GM23338 (cell line): ENCODE data around the gene ZNF438. TPM values are rescaled to one million over a fixed set of nuclear protein-coding genes. Genes with fewer than 3 reads are reported as not detected.
"Not testable (repeated sequence)": the region's sequence is repeated elsewhere in the genome, so short reads cannot be mapped to it uniquely, and the experiment has no call there.

Source experiments
- ATAC-seq: fragments of 200-7000 bp; cut with Tn5 transposase; 3 replicates; pipeline ENCODE4 v1.9.1; 2020
- DNase-seq: peaks from one replicate; pipeline ENCODE4 v3.0.0-alpha.2; 2015; ENCODE audit warnings: low spot score
- H2AFZ ChIP-seq: fragments of 200-600 bp; sonication (generic); 2 replicates; pipeline ENCODE4 v1.8.0; 2016; ENCODE audit warnings: antibody characterized with exemption, mild to moderate bottlenecking, moderate library complexity
- H3F3A ChIP-seq: fragments of 200-600 bp; sonication (generic); replicated peaks from 2 replicates; pipeline ENCODE4 v1.8.0; 2017; ENCODE audit warnings: antibody characterized with exemption, mixed run types, low read depth
- H3K27ac ChIP-seq: fragments of 200-600 bp; sonication (generic); 2 replicates; pipeline ENCODE4 v1.6.1; 2016; ENCODE audit warnings: low read depth
- H3K27me3 ChIP-seq: fragments of 200-600 bp; sonication (generic); 2 replicates; pipeline ENCODE4 v1.8.0; 2016; ENCODE audit warnings: mild to moderate bottlenecking, mixed run types, moderate library complexity; ENCODE audit not compliant: insufficient read depth
- H3K36me3 ChIP-seq: fragments of 200-600 bp; sonication (generic); 2 replicates; pipeline ENCODE4 v1.8.0; 2016; ENCODE audit warnings: mild to moderate bottlenecking; ENCODE audit not compliant: insufficient read depth
- H3K4me1 ChIP-seq: fragments of 200-600 bp; sonication (generic); 2 replicates; pipeline ENCODE4 v1.8.0; 2016; ENCODE audit warnings: mild to moderate bottlenecking, moderate library complexity; ENCODE audit not compliant: insufficient read depth
- H3K4me2 ChIP-seq: fragments of 200-600 bp; sonication (generic); 2 replicates; pipeline ENCODE4 v1.7.1; 2017; ENCODE audit warnings: mixed run types
- H3K4me3 ChIP-seq: fragments of 200-600 bp; sonication (generic); 2 replicates; pipeline ENCODE4 v1.6.1; 2016; ENCODE audit warnings: mixed run types
- H3K79me2 ChIP-seq: fragments of 200-600 bp; sonication (generic); replicated peaks from 2 replicates; pipeline ENCODE4 v1.8.0; 2017; ENCODE audit warnings: mild to moderate bottlenecking; ENCODE audit not compliant: insufficient read depth
- H3K9me2 ChIP-seq: fragments of 200-600 bp; sonication (generic); 2 replicates; pipeline ENCODE4 v1.8.0; 2017; ENCODE audit not compliant: insufficient read depth
- H4K20me1 ChIP-seq: fragments of 200-600 bp; sonication (generic); replicated peaks from 2 replicates; pipeline ENCODE4 v1.8.0; 2017; ENCODE audit warnings: mild to moderate bottlenecking; ENCODE audit not compliant: insufficient read depth
- H3K27ac Mint-ChIP-seq: 2 replicates; pipeline ENCODE4 v1.8.0; 2020; ENCODE audit warnings: inconsistent platforms, mild to moderate bottlenecking, moderate library complexity, mixed read lengths
- H3K27me3 Mint-ChIP-seq: 3 replicates; pipeline ENCODE4 v1.8.0; 2022; ENCODE audit warnings: low read depth, mild to moderate bottlenecking, moderate library complexity, mixed read lengths, inconsistent platforms; ENCODE audit not compliant: insufficient read depth, poor library complexity
- H3K36me3 Mint-ChIP-seq: 3 replicates; pipeline ENCODE4 v1.8.0; 2021; ENCODE audit warnings: low read depth, mild to moderate bottlenecking, inconsistent platforms, moderate library complexity, mixed read lengths
- H3K4me1 Mint-ChIP-seq: 3 replicates; pipeline ENCODE4 v1.8.0; 2020; ENCODE audit warnings: mild to moderate bottlenecking, inconsistent platforms, mixed read lengths
- H3K4me3 Mint-ChIP-seq: 3 replicates; pipeline ENCODE4 v1.8.0; 2021; ENCODE audit warnings: moderate library complexity, mild to moderate bottlenecking, inconsistent platforms, mixed read lengths
- H3K9me3 Mint-ChIP-seq: 3 replicates; pipeline ENCODE4 v1.8.0; 2020; ENCODE audit warnings: moderate library complexity, mild to moderate bottlenecking, inconsistent platforms, mixed read lengths
- EZH2phosphoT487 ChIP-seq: fragments of 200-600 bp; sonication (generic); IDR thresholded peaks from one replicate; pipeline ENCODE4 v1.8.1; 2018; ENCODE audit warnings: antibody characterized with exemption; ENCODE audit not compliant: unreplicated experiment
- JUNB ChIP-seq: IDR thresholded peaks from one replicate; pipeline ENCODE4 v1.6.1; 2016; ENCODE audit warnings: antibody characterized with exemption; ENCODE audit not compliant: unreplicated experiment
- NANOG ChIP-seq: IDR thresholded peaks from 2 replicates; pipeline ENCODE4 v1.6.1; 2016; ENCODE audit warnings: antibody characterized with exemption, borderline replicate concordance
- POLR2AphosphoS5 ChIP-seq: IDR thresholded peaks from 2 replicates; pipeline ENCODE4 v1.6.1; 2016; ENCODE audit warnings: antibody characterized with exemption, low read depth
- STAT1 ChIP-seq: IDR thresholded peaks from one replicate; pipeline ENCODE4 v1.6.1; 2016; ENCODE audit warnings: antibody characterized with exemption; ENCODE audit not compliant: unreplicated experiment
- ZNF114 ChIP-seq: fragments of 250-450 bp; sonication (Bioruptor Pico); IDR thresholded peaks from 2 replicates; pipeline ENCODE4 v1.5.0; 2020; ENCODE audit warnings: mild to moderate bottlenecking, moderate library complexity
- ZNF331 ChIP-seq: fragments of 250-450 bp; sonication (Bioruptor Pico); IDR thresholded peaks from 2 replicates; pipeline ENCODE4 v1.5.0; 2020; ENCODE audit warnings: low read depth, mild to moderate bottlenecking, moderate library complexity
- polyA plus RNA-seq: library from polyadenylated mRNA; unstranded; fragments of >200 nt; fragmentation: Nextera tagmentation; extraction: Ambion mirVana; gene quantifications from 2 replicates; pipeline ENCODE4 v1.2.1, GENCODE V29; 2016
- total RNA-seq: library from RNA; depleted of rRNA; stranded (reverse); fragments of >200 nt; shearing (Covaris generic); gene quantifications from 2 replicates; pipeline ENCODE4 v1.2.3, GENCODE V29; 2014
- TF ChIP-seq, protein P1 (sequence below): fragments of 250-450 bp; sonication (Bioruptor Pico); IDR thresholded peaks from 2 replicates; pipeline ENCODE4 v1.5.0; 2020; ENCODE audit warnings: mild to moderate bottlenecking, moderate library complexity
- TF ChIP-seq, protein P2 (sequence below): IDR thresholded peaks from 2 replicates; pipeline ENCODE4 v1.6.1; 2016; ENCODE audit warnings: antibody characterized with exemption

The ZNF438 gene
- total and polyA plus RNA-seq, 2 experiments from 2014 or later, result 0.91 to 0.94 TPM

DNA sequence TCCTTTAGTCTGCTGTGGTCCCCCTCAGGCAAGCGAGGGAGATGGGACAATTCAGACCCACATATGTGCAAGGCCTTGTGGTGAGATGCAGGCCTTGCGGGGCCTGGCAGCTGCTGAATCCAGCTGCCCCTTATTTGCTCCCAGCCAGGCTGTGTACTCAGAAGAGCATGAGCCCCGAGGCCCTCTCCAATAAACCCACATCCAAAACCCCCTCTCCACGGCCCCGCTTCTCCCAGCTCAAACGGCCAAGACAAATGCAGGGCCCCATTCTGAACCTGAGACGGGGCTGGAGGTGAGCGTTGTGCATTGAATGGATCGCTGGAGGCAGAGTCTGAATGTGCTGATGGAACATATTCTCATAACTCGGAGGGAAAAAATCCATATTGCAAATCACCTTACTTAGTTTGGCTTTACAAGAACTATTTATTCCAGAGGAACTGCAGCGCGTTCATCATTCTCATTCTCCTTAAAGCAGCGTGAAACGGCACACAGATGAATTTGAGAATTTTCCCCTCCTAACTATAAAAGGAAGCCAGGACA lies 232.9 kb downstream of the ZNF438 start:
- H3K79me2 ChIP-seq, result no peaks in the 10 kb centered on the region
- H3K9me3 Mint-ChIP-seq, result peaks cover 3% of the 10 kb centered on the region; the same call in 2 of the 3 replicates
- H3F3A ChIP-seq, result no peaks in the 10 kb centered on the region
- no peak for TF ChIP-seq JUNB
- no peak for TF ChIP-seq ZNF114 (CRISPR knock-in tag)
- TF ChIP-seq, protein P1, sequence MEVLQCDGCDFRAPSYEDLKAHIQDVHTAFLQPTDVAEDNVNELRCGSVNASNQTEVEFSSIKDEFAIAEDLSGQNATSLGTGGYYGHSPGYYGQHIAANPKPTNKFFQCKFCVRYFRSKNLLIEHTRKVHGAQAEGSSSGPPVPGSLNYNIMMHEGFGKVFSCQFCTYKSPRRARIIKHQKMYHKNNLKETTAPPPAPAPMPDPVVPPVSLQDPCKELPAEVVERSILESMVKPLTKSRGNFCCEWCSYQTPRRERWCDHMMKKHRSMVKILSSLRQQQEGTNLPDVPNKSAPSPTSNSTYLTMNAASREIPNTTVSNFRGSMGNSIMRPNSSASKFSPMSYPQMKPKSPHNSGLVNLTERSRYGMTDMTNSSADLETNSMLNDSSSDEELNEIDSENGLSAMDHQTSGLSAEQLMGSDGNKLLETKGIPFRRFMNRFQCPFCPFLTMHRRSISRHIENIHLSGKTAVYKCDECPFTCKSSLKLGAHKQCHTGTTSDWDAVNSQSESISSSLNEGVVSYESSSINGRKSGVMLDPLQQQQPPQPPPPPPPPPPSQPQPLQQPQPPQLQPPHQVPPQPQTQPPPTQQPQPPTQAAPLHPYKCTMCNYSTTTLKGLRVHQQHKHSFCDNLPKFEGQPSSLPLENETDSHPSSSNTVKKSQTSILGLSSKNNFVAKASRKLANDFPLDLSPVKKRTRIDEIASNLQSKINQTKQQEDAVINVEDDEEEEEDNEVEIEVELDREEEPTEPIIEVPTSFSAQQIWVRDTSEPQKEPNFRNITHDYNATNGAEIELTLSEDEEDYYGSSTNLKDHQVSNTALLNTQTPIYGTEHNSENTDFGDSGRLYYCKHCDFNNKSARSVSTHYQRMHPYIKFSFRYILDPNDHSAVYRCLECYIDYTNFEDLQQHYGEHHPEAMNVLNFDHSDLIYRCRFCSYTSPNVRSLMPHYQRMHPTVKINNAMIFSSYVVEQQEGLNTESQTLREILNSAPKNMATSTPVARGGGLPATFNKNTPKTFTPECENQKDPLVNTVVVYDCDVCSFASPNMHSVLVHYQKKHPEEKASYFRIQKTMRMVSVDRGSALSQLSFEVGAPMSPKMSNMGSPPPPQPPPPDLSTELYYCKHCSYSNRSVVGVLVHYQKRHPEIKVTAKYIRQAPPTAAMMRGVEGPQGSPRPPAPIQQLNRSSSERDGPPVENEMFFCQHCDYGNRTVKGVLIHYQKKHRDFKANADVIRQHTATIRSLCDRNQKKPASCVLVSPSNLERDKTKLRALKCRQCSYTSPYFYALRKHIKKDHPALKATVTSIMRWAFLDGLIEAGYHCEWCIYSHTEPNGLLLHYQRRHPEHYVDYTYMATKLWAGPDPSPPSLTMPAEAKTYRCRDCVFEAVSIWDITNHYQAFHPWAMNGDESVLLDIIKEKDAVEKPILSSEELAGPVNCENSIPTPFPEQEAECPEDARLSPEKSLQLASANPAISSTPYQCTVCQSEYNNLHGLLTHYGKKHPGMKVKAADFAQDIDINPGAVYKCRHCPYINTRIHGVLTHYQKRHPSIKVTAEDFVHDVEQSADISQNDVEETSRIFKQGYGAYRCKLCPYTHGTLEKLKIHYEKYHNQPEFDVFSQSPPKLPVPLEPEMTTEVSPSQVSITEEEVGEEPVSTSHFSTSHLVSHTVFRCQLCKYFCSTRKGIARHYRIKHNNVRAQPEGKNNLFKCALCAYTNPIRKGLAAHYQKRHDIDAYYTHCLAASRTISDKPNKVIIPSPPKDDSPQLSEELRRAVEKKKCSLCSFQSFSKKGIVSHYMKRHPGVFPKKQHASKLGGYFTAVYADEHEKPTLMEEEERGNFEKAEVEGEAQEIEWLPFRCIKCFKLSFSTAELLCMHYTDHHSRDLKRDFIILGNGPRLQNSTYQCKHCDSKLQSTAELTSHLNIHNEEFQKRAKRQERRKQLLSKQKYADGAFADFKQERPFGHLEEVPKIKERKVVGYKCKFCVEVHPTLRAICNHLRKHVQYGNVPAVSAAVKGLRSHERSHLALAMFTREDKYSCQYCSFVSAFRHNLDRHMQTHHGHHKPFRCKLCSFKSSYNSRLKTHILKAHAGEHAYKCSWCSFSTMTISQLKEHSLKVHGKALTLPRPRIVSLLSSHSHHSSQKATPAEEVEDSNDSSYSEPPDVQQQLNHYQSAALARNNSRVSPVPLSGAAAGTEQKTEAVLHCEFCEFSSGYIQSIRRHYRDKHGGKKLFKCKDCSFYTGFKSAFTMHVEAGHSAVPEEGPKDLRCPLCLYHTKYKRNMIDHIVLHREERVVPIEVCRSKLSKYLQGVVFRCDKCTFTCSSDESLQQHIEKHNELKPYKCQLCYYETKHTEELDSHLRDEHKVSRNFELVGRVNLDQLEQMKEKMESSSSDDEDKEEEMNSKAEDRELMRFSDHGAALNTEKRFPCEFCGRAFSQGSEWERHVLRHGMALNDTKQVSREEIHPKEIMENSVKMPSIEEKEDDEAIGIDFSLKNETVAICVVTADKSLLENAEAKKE, result no peak
- no peak for TF ChIP-seq POLR2AphosphoS5
- TF ChIP-seq, protein P2, sequence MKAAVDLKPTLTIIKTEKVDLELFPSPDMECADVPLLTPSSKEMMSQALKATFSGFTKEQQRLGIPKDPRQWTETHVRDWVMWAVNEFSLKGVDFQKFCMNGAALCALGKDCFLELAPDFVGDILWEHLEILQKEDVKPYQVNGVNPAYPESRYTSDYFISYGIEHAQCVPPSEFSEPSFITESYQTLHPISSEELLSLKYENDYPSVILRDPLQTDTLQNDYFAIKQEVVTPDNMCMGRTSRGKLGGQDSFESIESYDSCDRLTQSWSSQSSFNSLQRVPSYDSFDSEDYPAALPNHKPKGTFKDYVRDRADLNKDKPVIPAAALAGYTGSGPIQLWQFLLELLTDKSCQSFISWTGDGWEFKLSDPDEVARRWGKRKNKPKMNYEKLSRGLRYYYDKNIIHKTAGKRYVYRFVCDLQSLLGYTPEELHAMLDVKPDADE, result no peak
- no peak for TF ChIP-seq NANOG
- TF ChIP-seq ZNF331 (CRISPR knock-in tag), result no peak
- no peak for TF ChIP-seq EZH2phosphoT487
- TF ChIP-seq STAT1, result no peak
- no peak overlapping the region for H3K27ac Mint-ChIP-seq
- ATAC-seq (no peak), DNase-seq (no peak)
- H3K36me3 Mint-ChIP-seq, result no peaks in the 10 kb centered on the region
- no peak overlapping the region for H3K4me3 Mint-ChIP-seq
- H4K20me1 ChIP-seq, result no peaks in the 10 kb centered on the region
- H3K27me3 Mint-ChIP-seq, result peaks cover 2% of the 10 kb centered on the region
- H3K9me2 ChIP-seq, result no peaks in the 10 kb centered on the region
- no peak overlapping the region for H2AFZ ChIP-seq
- no peaks in the 10 kb centered on the region for H3K36me3 ChIP-seq
- H3K4me2 ChIP-seq, result no peak overlapping the region
- no peaks in the 10 kb centered on the region for H3K4me1 Mint-ChIP-seq
- H3K4me1 ChIP-seq, result no peaks in the 10 kb centered on the region
- H3K27ac ChIP-seq, result no peak overlapping the region
- H3K27me3 ChIP-seq, result no peaks in the 10 kb centered on the region
- no peak overlapping the region for H3K4me3 ChIP-seq

DNA sequence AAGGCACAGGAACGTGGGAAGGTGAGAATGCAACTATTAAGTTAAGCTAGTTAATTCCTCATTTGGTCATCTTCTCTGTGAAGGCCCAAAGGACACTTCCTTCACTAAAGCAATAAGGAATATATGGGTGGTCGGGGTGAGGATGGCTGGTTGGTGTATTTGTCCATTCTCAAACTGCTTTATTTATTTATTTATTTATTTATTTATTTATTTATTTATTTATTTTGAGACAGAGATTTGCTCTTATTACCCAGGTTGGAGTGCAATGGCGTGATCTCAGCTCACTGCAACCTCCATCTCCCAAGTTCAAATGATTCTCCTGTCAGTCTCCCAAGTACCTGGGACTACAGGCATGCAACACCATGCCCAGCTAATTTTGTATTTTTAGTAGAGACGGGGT lies 236.6 kb downstream of the ZNF438 start:
- not testable (repeated sequence) for H3K27me3 ChIP-seq, H3K4me1 Mint-ChIP-seq, H2AFZ ChIP-seq, ATAC-seq, H3K4me3 Mint-ChIP-seq, H3K4me1 ChIP-seq, H3K9me3 Mint-ChIP-seq, H3K27ac ChIP-seq, H3F3A ChIP-seq, H3K9me2 ChIP-seq, H3K79me2 ChIP-seq, H3K36me3 Mint-ChIP-seq, H3K27me3 Mint-ChIP-seq, H3K4me3 ChIP-seq, H3K36me3 ChIP-seq, H3K27ac Mint-ChIP-seq, H4K20me1 ChIP-seq, H3K4me2 ChIP-seq, DNase-seq
